ENCODE data around the gene IQSEC1. TPM values are rescaled to one million over a fixed set of nuclear protein-coding genes. Genes with fewer than 3 reads are reported as not detected.
A peak's percentile ranks its signal among the peaks of the same experiment; 100 is the strongest.

The IQSEC1 gene
- total and polyA plus RNA-seq, 10 of the 15 experiments (the other 5 are each of a cell fraction or from before 2014, with no cell fraction given): 0.92 to 55.2 (median 8.5) TPM

GRCh38 chr3:12999147-13000140 is 73.8 kb downstream of the IQSEC1 start (continued):
- TF ChIP-seq CUX1 (IDR thresholded peaks at IDR 0.05; ENCODE audit: insufficient replicate concordance, low read depth, low read length) (no peak), SUPT20H (IDR thresholded peaks at IDR 0.05; ENCODE audit: borderline replicate concordance, control insufficient read depth, low read depth, low read length) (no peak), CTCF (IDR thresholded peaks at IDR 0.05 in 2 of 3, conservative IDR thresholded peaks at IDR 0.05 in 1 of 3; ENCODE audit: control insufficient read depth in 2 of 3, extremely low read depth in 1 of 3, insufficient read depth in 1 of 3, low read depth in 3 of 3, low read length in 3 of 3) (no peak), TBL1XR1 (IDR thresholded peaks at IDR 0.05; ENCODE audit: low read depth, low read length) (no peak), NRF1 (conservative IDR thresholded peaks at IDR 0.05; ENCODE audit: low read depth, low read length) (no peak), ZZZ3 (IDR thresholded peaks at IDR 0.05; ENCODE audit: control insufficient read depth, insufficient read length, low read depth) (no peak), BCLAF1 (IDR thresholded peaks at IDR 0.05) (peak; percentile 68; the same call in 1 of the 2 replicates), LARP7 (IDR thresholded peaks at IDR 0.05) (no peak), CHD2 (IDR thresholded peaks at IDR 0.05; ENCODE audit: borderline replicate concordance, low read depth, low read length) (no peak), MYB (IDR thresholded peaks at IDR 0.05; ENCODE audit: borderline replicate concordance, low read depth, low read length) (no peak), RELA (IDR thresholded peaks at IDR 0.05; ENCODE audit: borderline replicate concordance, partially characterized antibody) (no peak), NFIC (IDR thresholded peaks at IDR 0.05; ENCODE audit: low read depth, low read length) (peak; percentile 29; the same call in 1 of the 2 replicates), E4F1 (IDR thresholded peaks at IDR 0.05; ENCODE audit: borderline replicate concordance, partially characterized antibody) (no peak), DPF2 (IDR thresholded peaks at IDR 0.05) (peak; percentile 59; the same call in 1 of the 2 replicates), BACH1 (IDR thresholded peaks at IDR 0.05; ENCODE audit: borderline replicate concordance) (peak; percentile 32; the same call in 1 of the 2 replicates)

All from GM12878 (cell line).